Measurements from ENCODE around the gene HOTAIR. TPM values are rescaled to one million over a fixed set of nuclear protein-coding genes. Genes with fewer than 3 reads are reported as not detected.
A peak's percentile ranks its signal among the peaks of the same experiment; 100 is the strongest.

The HOTAIR gene
- total RNA-seq = 0.79 TPM

DNA sequence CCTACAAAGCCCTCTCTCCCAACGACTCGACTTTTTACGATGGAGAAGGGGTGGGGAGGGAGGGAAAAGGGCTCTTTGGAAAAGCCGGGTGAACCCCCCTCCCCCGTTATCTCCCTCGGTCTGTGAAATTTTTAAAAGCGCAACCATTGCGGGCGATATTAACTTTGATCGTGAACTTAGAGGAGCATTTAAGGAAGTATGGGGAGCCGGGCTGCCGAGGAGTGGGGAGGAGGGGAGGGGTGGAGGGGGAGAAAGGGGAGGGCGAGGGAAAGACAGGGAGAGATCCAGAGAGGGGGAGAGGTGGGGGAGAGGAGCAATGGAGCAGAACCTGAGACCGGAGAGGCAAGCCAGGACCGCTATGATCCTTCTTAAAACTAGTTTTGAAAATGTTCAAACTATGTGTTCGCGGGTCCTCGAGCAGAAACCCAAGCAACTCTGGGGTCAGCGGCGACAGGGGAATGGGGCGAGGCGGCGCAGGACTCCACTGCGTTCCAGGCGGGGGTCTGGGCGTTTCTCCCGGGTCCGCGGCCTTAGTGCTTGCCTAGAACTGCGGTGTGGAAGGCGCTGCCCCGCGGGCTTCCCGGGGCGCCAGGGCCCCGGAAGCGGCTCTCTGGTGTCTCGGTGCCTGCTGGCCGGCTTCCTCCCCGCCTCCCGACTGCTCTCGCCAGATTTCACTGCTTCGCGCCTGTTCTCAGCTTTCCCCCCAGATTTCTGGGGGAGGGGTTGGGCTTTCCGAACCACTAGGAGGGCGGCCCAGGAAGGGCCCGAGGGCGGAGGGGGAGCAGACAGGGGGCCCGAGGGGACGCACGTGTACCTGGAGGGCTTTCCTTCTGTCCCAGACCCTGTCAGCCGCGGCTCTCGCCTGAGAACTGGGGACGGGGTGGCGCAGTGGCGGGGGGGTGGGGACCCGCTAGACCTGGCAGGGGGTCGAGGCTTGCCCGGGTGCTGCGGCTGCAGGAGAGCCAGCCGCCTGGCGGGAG is at the start of gene HOTAIR:
Gene HOTAIR (minus strand): TSS at position 871 of the 980 bp plus-strand sequence.
- DNase-seq = no peak

DNA sequence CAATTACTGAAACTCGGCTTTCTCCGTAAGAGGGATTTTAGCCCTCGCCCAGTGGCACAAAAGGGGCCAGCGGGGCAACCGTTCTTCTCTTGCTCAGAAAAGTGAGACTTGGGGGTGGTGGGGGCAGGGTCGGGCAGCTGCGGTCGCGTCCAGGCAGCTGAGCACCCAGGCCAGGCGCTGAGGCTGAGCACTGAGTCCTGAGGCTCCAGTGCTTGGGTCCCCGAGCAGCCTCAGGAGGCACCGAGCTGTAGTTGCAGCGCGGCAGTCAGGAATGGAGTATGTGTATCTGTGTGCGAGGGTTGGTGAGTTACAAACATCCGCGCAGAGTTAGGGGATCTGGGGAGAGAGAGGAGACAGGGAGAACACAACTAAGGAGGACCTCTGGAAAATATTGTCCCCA is 49.4 kb upstream of the HOTAIR start:
- DNase-seq = no peak

DNA sequence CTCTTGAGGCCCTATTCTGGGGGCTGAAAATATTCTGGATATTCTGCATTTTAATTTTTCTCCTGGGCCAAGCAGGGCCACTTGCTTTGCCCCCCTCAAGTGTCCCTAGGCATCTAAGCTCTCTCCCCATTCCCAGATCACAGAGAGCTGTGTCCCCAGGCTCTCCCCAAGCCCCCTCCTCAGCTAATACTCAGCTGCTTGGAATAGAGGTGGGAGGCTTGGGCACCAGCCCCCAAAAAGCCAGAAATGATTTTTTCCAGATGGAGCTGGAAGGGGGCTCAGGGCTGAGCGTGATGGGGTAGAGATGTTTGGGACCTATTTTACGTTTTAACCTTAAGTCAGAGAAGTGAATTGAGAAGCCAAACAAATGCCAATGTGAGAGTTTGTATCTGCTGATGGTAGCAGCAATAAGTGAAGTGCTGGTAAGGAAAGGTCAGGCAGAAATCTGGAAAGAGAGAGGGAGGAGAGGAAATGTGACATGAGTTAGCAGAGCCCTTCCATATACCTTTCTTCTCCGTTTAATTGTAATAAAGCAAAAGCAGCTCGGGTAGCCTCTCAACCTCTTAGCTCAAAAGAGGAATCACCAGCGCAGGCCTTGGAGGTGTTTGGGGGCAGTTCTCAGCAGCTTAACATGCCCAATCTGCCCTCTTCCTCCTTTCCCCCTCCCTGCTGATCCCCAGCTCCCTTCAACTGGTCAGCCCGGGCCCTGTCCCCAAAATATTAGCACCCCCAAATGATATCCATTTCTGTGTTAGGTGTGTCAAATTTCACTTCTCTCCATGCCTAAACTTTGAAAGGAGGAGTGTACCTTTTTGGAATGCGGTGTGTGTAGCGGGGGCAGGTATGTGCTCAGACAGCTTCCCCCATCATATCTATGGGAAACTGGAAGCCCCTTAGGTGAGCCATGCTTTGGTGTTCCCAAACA is 48.5 kb upstream of the HOTAIR start:
- DNase-seq = no peak

- DNase-seq = no peak
Measured at GRCh38 chr12:54021432-54022013, 46.8 kb upstream of the HOTAIR start.

GRCh38 chr12:54020591-54021405 is 46.0 kb upstream of the HOTAIR start:
- DNase-seq = no peak

DNA sequence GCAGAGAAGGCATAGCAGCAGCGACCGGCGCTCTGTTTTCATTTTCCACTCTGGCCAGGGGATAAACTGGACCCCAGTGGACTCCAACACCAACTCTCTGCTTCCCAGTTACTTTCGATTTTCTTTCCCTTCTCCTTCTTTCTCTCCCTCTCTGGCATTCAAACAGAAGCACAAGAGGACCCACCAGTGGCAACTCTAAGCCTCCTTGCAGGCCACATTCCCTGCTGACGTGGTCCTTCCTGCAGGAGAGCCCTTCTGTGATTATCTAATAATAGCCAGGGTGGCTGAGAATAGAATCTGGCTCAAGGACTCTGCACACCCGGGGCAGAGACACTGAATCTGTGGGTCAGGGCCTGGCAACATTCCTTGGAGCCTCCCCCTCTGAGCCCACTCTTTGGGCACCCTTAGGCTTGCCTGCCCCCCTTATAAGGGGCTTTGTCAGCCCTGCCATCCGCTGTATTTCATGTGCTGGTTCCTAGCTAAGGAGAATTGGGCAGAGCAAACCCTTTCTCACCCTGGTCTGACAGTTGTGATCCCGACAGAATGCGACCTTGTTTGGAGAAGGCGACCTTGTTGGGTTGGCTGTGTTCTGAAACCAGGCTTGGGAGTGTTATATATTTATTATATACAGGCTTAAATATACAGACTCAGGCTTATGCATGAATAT is 45.3 kb upstream of the HOTAIR start:
- no peak for DNase-seq

- DNase-seq = no peak
Measured at GRCh38 chr12:54019091-54019811, 44.5 kb upstream of the HOTAIR start.

- no peak for DNase-seq
Measured at GRCh38 chr12:54018468-54018984, 43.8 kb upstream of the HOTAIR start.

GRCh38 chr12:54017878-54018467 is 43.2 kb upstream of the HOTAIR start:
- peak; percentile 97 for DNase-seq

DNA sequence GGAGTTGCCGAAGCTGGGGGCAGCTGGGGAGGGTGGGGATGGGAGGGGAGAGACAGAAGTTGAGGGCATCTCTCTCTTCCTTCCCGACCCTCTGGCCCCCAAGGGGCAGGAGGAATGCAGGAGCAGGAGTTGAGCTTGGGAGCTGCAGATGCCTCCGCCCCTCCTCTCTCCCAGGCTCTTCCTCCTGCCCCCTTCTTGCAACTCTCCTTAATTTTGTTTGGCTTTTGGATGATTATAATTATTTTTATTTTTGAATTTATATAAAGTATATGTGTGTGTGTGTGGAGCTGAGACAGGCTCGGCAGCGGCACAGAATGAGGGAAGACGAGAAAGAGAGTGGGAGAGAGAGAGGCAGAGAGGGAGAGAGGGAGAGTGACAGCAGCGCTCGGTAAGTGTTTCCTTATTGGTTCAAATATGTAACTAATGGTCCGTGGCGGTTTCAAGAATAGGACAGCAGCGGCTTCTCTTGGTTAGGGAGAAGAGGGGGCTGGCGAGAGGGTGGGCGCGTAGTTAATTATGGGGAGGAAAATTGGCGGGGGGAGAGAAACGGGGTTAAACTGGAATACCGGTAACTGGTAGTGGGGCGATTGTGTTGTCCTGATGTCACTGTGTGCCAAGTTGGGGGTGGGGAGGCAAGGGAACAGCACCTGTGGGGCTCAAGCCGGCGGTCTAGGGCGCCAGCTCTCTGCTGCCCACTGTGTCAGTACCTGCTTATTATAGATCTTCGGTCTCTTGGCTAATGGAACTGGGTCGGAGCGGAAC is 42.5 kb upstream of the HOTAIR start:
- no peak for DNase-seq

DNA sequence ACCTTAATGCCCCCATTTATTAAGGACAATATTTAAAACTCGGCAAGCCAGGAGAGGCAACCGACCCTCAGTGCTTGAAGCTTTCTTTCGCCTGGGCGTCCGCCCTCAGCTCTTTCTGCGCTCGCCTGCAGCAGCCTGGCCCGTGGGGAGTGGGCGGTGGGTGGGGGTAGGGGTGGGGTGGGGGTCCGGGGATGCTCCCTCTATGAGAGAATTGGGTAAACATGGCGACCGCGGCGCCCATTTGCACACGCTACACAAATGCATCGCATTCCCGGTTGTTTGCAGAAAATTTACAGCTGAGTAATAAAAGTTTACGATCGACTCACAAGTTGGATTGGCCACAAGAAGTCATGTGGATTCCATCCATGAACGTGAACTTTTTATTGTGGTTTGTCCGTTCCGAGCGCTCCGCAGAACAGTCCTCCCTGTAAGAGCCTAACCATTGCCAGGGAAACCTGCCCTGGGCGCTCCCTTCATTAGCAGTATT is 41.8 kb upstream of the HOTAIR start:
- peak; percentile 94 for DNase-seq

DNA sequence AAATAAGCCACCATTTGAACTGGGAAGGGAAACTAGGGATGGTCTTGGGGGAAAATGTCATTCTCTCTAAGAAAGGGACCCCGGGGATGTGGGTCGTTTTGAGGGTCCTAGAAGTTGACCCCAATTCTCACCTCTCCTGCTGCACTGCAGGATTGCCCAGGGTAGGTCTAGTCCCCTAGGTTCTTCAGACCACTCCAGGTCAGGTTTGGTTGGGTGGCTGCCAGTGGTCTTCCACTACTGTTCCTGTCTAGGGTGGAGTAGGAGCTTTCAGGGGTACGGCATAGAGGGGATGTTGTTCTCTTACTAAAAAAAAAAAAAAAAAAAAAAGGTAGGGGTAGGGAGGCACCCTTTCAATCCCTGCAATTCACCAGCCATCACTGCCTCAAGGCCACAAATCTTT is 41.3 kb upstream of the HOTAIR start:
- no peak for DNase-seq

GRCh38 chr12:54015018-54015931 is 40.5 kb upstream of the HOTAIR start:
- DNase-seq = no peak

- DNase-seq = no peak
Measured at GRCh38 chr12:54014377-54015017, 39.7 kb upstream of the HOTAIR start.

DNA sequence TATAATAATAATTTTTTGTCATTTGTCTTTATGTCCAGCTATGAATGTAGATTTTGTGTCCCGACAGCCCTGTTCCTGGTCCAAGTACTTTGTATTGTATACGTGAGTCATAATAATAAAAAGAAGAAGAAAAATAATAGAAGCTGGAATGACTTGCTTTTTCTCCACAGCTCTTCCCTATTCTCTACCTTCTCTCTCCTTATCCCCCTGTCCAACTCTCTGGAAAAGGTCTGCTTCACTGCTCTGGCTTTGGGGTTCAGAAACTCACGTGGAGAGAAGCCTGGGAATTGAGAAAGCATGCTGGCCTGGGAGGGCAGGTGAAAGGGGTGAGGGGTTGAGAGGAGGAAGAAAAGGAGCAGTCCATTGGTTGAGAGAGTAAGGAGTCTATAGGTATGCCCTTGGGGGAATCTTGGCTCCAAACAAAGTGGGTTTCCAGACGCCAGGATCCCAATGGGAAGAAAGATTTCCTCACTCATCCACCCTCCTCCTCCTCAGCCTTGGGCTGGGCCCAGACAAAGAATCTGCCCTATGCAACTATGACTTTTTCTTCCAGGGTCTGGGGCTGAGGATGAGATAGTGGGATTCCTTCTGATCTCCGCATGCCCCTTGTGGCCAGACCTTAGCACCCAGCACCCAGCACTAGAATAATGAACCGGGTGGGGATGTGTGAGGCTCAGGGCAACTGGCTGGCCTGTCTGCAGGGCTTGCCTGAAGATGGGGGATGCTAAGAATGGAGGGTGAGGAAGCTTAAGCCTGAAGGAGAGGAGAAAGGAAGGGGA is 38.1 kb upstream of the HOTAIR start:
- no peak for DNase-seq
